Subcutaneous abdominal adipose tissue (tissue), 5 donors: ENCODE measurements around the gene TRIM31.
A peak's percentile ranks its signal among the peaks of the same experiment; 100 is the strongest.

ENCODE experiments used
- H3K27ac ChIP-seq: one replicate; pipeline ENCODE4 v1.7.0; 2013; ENCODE audit warnings: low read depth, mild to moderate bottlenecking, inconsistent platforms, low read length, moderate library complexity
- H3K27me3 ChIP-seq, 5 donors: one replicate each; pipeline ENCODE4 v1.7.0; 2013; ENCODE audit warnings: low read length in 5 of 5, inconsistent platforms in 1 of 5; ENCODE audit not compliant: control insufficient read depth in 5 of 5, insufficient read depth in 4 of 5
- H3K36me3 ChIP-seq, 5 donors: one replicate each; pipeline ENCODE4 v1.7.0; 2013; ENCODE audit warnings: low read length in 5 of 5; ENCODE audit not compliant: control insufficient read depth in 5 of 5, insufficient read depth in 5 of 5
- H3K4me1 ChIP-seq, 5 donors: one replicate each; pipeline ENCODE4 v1.7.0; 2013; ENCODE audit warnings: low read length in 5 of 5, mild to moderate bottlenecking in 3 of 5, moderate library complexity in 1 of 5; ENCODE audit not compliant: control insufficient read depth in 5 of 5, insufficient read depth in 5 of 5
- H3K4me3 ChIP-seq, 5 donors: one replicate each; pipeline ENCODE4 v1.7.0; 2013; ENCODE audit warnings: low read length in 5 of 5, low read depth in 1 of 5
- H3K9ac ChIP-seq, 5 donors: one replicate each; pipeline ENCODE4 v1.7.0; 2013; ENCODE audit warnings: low read length in 5 of 5, mild to moderate bottlenecking in 4 of 5, moderate library complexity in 3 of 5
- H3K9me3 ChIP-seq, 5 donors: one replicate each; pipeline ENCODE4 v1.7.0; 2013; ENCODE audit warnings: low read length in 5 of 5; ENCODE audit not compliant: control insufficient read depth in 5 of 5
- donor health status: healthy.
- donor health status: healthy.
- donor health status: healthy.
- donor health status: healthy.
- donor health status: healthy.

The TRIM31 gene

GRCh38 chr6:30087876-30088275 lies 25.0 kb downstream of the TRIM31 start:
- Histone ChIP-seq H3K27ac (no peak overlapping the region), H3K36me3 (no peaks in the 10 kb centered on the region), H3K4me1 (peaks cover 4 to 15% (median 13%) of the 10 kb centered on the region in 5 donors), H3K4me3 (no peak overlapping the region), H3K9me3 (no peaks in the 10 kb centered on the region), H3K27me3 (peaks cover 0 to 8% (median 1%) of the 10 kb centered on the region in 5 donors), H3K9ac (no peak overlapping the region)

- no peak overlapping the region for H3K4me3 ChIP-seq
- peaks cover 0 to 15% (median 14%) of the 10 kb centered on the region in 5 donors for H3K4me1 ChIP-seq
- H3K36me3 ChIP-seq, result no peaks in the 10 kb centered on the region
- no peak overlapping the region for H3K27ac ChIP-seq
- no peaks in the 10 kb centered on the region for H3K9me3 ChIP-seq
- peaks cover 30 to 52% (median 43%) of the 10 kb centered on the region in 5 donors for H3K27me3 ChIP-seq
- H3K9ac ChIP-seq, result no peak overlapping the region
Observed at GRCh38 chr6:30077218-30077617, 35.7 kb downstream of the TRIM31 start.

GRCh38 chr6:30075790-30076732 lies 36.8 kb downstream of the TRIM31 start:
- Histone ChIP-seq H3K9ac (no peak overlapping the region), H3K4me1 (peaks cover 0 to 22% (median 21%) of the 10 kb centered on the region in 5 donors), H3K27me3 (peaks cover 40 to 63% (median 54%) of the 10 kb centered on the region in 5 donors), H3K36me3 (no peaks in the 10 kb centered on the region), H3K9me3 (no peaks in the 10 kb centered on the region), H3K4me3 (no peak overlapping the region), H3K27ac (no peak overlapping the region)

DNA sequence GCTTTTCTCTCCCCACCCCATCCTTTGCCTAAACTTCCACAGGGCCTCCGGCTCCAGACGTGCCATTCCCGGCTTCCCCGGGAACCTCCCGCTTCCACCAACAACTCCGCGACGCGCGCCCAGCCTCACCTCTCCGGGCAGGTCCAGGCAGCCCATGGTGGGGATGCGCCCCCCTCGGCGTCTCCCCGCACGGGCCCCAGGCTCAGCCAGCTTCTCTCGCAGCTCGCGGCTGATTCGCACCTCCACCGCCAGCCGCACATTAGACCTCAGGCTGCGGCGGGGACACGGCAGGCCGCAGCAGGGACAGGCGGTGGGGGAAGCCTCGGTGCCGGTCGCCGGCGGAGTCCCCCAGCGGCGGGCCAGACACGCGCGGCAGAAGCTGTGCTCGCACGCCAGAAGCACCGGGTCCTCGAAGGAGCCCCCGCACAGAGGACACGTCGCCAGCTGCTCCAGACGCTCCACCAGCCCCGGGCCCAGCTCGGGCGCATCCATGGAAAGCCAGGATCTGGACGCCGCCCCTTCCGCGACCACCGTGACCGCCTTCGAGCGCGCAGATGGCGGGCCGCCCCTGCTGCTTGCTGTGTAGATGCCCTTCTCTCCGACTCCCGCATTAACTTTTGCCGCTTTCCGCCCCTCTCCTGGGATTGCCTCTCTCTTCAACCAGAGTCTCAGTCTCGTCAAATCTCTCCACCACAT lies 37.6 kb downstream of the TRIM31 start, which contains the start of gene RNF39:
RNF39 (minus strand) TSS at position 676 of the 696 bp plus-strand sequence; CDS start at position 492, 184 bp downstream.
- Histone ChIP-seq H3K9ac (no peak within 1 kb of the TSS), H3K36me3 (no peaks in the 10 kb centered on the region), H3K27ac (no peak within 1 kb of the TSS), H3K27me3 (peaks cover 44 to 67% (median 56%) of the 10 kb centered on the region in 5 donors), H3K4me3 (peak within 1 kb of the TSS in 3 of 5 donors; percentile 14 to 27 (median 17)), H3K4me1 (peaks cover 0 to 25% (median 24%) of the 10 kb centered on the region in 5 donors), H3K9me3 (no peaks in the 10 kb centered on the region)

- Histone ChIP-seq H3K36me3 (peaks cover 0 to 7% (median 5%) of the 10 kb centered on the region in 5 donors), H3K27ac (no peak overlapping the region), H3K9me3 (no peaks in the 10 kb centered on the region), H3K9ac (no peak overlapping the region), H3K4me3 (peak overlapping the region in 2 of 5 donors; percentile 14 to 27), H3K27me3 (peaks cover 44 to 67% (median 56%) of the 10 kb centered on the region in 5 donors), H3K4me1 (peaks cover 0 to 25% (median 24%) of the 10 kb centered on the region in 5 donors)
Observed at GRCh38 chr6:30074331-30075093, 38.4 kb downstream of the TRIM31 start.

GRCh38 chr6:30073489-30074235 lies 39.2 kb downstream of the TRIM31 start:
- H3K9ac ChIP-seq, result no peak overlapping the region
- H3K36me3 ChIP-seq, result peaks cover 0 to 15% (median 11%) of the 10 kb centered on the region in 5 donors
- no peaks in the 10 kb centered on the region for H3K9me3 ChIP-seq
- peaks cover 44 to 60% (median 53%) of the 10 kb centered on the region in 5 donors for H3K27me3 ChIP-seq
- peaks cover 0 to 25% (median 24%) of the 10 kb centered on the region in 5 donors for H3K4me1 ChIP-seq
- no peak overlapping the region for H3K27ac ChIP-seq
- H3K4me3 ChIP-seq, result no peak overlapping the region

DNA sequence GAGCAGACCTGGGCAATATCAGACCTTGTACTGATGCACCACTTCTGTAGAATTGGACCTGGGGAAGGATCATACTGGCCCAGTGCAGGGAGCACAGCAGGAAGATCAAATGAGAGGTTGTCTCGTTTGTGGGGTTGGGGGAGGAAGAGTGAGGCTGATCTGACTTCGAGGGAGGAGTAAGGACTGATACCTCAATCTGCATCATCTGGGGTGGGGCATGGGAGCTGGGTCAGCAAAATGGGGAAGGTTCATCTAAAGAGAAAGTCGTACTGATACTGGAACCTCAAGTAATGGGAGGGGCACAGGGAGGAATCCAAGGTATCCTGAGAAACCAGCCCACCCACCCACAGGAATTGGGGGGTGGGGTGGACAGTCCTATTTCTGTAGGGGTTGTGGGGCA lies 41.0 kb downstream of the TRIM31 start:
- no peak overlapping the region for H3K27ac ChIP-seq
- peaks cover 0 to 37% (median 31%) of the 10 kb centered on the region in 5 donors for H3K4me1 ChIP-seq
- no peak overlapping the region for H3K9ac ChIP-seq
- peaks cover 0 to 19% (median 11%) of the 10 kb centered on the region in 5 donors for H3K36me3 ChIP-seq
- peak overlapping the region in 1 of 5 donors; percentile 5 for H3K4me3 ChIP-seq
- no peaks in the 10 kb centered on the region for H3K9me3 ChIP-seq
- peaks cover 44 to 56% (median 48%) of the 10 kb centered on the region in 5 donors for H3K27me3 ChIP-seq

DNA sequence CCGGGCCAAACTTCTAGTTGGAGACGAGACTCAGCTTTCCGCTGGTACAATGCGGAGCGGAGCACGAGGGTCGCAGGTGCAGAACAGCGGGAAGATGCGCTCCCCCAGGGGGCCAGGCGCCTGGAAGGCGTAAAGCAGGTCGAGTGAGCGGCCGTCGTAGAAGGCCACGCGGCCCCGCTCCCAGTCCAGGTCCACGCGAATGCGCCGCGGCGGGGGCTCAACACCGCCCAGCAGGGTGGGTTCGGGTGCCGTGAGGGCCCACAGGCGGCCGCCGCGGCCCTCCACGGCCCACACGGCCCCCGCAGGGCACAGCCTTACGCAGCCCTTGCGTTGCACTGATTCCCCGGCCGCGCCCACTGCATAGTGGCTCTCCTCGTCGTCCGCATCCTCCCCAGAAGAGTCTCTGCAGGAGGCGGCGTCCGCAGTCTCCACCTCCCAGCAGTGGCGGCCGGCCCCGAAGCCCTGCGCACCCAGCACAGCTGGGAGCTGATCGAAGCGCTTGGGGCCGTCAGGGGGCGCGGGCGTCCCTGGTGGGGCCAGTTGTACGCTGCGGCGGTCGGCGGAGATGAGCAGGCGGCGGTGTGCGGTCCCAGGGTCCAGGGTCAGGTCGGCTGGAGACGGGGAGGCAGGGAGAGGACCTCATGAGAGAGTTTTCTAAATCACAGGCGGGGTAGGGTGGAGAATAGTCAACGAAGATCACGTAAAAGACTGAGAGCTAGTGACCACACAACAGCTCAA lies 41.6 kb downstream of the TRIM31 start:
- Histone ChIP-seq H3K9ac (no peak overlapping the region), H3K27ac (no peak overlapping the region), H3K27me3 (peaks cover 44 to 55% (median 48%) of the 10 kb centered on the region in 5 donors), H3K36me3 (peaks cover 0 to 19% (median 11%) of the 10 kb centered on the region in 5 donors), H3K4me3 (peak overlapping the region in 3 of 5 donors; percentile 5 to 40 (median 18)), H3K4me1 (peaks cover 3 to 42% (median 36%) of the 10 kb centered on the region in 5 donors), H3K9me3 (no peaks in the 10 kb centered on the region)
